CD4-positive, alpha-beta T cell (primary cell): ENCODE data around the gene PLXNA2. TPM values are rescaled to one million over a fixed set of nuclear protein-coding genes. Genes with fewer than 3 reads are reported as not detected.

Source experiments
- ATAC-seq: fragments of 200-7000 bp; cut with Tn5 transposase; one replicate; pipeline ENCODE4 v1.10.0; 2022; ENCODE audit warnings: mild to moderate bottlenecking; ENCODE audit not compliant: poor library complexity
- CTCF ChIA-PET: fragments of 350-600 bp; sonication (Branson Sonifier 250); formaldehyde crosslinking; loops from one replicate; lab custom pipeline; 2021; ENCODE audit warnings: antibody characterized with exemption, inconsistent platforms; lab: Charles Lee
- POLR2A ChIA-PET: fragments of 350-600 bp; sonication (Branson Sonifier 250); formaldehyde crosslinking; loops from one replicate; lab custom pipeline; 2021; ENCODE audit warnings: antibody characterized with exemption, inconsistent platforms; lab: Charles Lee
- DNase-seq, 14 experiments: peaks; one replicate each; pipeline ENCODE4 v3.0.0-alpha.2; 2013 to 2020; ENCODE audit warnings: mixed read lengths in 2 of 14
- H3K27ac ChIP-seq, 2 donors: one replicate each; pipeline versions ENCODE4 v1.5.1 to v1.7.0; 2013; ENCODE audit warnings: low read length in 2 of 2, low read depth in 1 of 2, mild to moderate bottlenecking in 1 of 2
- H3K27me3 ChIP-seq, 2 experiments: 1 replicate in 1 of 2; 2 replicates in 1 of 2; pipeline versions ENCODE4 v1.6.1 to v1.7.0; 2013; ENCODE audit warnings: low read length in 2 of 2, control low read depth in 1 of 2, mild to moderate bottlenecking in 1 of 2, moderate library complexity in 1 of 2; ENCODE audit not compliant: insufficient read depth in 2 of 2, control insufficient read depth in 1 of 2
- H3K36me3 ChIP-seq: one replicate; pipeline ENCODE4 v1.6.1; 2013; ENCODE audit warnings: low read length, control low read depth; ENCODE audit not compliant: insufficient read depth
- H3K4me1 ChIP-seq: one replicate; pipeline ENCODE4 v1.6.1; 2013; ENCODE audit warnings: low read length, control low read depth; ENCODE audit not compliant: insufficient read depth
- H3K4me3 ChIP-seq: one replicate; pipeline ENCODE4 v1.5.1; 2013; ENCODE audit warnings: mild to moderate bottlenecking, low read length, moderate library complexity
- H3K9me3 ChIP-seq, 2 experiments: 1 replicate in 1 of 2; 2 replicates in 1 of 2; pipeline versions ENCODE4 v1.6.1 to v1.7.0; 2013; ENCODE audit warnings: low read length in 2 of 2, mild to moderate bottlenecking in 2 of 2, control low read depth in 1 of 2, moderate library complexity in 1 of 2; ENCODE audit not compliant: control insufficient read depth in 1 of 2, insufficient read depth in 1 of 2
- H3K27ac Mint-ChIP-seq: one replicate; pipeline ENCODE4 v1.8.0; 2020; ENCODE audit warnings: mixed read lengths
- H3K27me3 Mint-ChIP-seq: one replicate; pipeline ENCODE4 v1.8.0; 2021; ENCODE audit warnings: mixed read lengths
- H3K36me3 Mint-ChIP-seq: one replicate; pipeline ENCODE4 v1.8.0; 2021; ENCODE audit warnings: low read depth, mixed read lengths
- H3K4me1 Mint-ChIP-seq: one replicate; pipeline ENCODE4 v1.8.0; 2021; ENCODE audit warnings: low read depth, mixed read lengths
- H3K4me3 Mint-ChIP-seq: one replicate; pipeline ENCODE4 v1.8.0; 2020; ENCODE audit warnings: mild to moderate bottlenecking, mixed read lengths
- H3K9me3 Mint-ChIP-seq: one replicate; pipeline ENCODE4 v1.8.0; 2020; ENCODE audit warnings: mixed read lengths
- intact Hi-C, 2 experiments: fragments of 100-400 bp; cut with DNase I in 1 of 2; cut with micrococcal nuclease in 1 of 2; formaldehyde crosslinking; loops; one replicate each; pipeline versions ENCODE4 v1.15.1 to v1.9.0; 2023 to 2025; cut with DNase I, micrococcal nuclease
- total RNA-seq, 174 experiments: library from RNA in 2 of 174; stranded (reverse) in 2 of 174; gene quantifications; one replicate each; pipeline ENCODE4 v1.2.3 and lab custom pipeline; 2021 to 2026
- TF ChIP-seq, protein P1 (sequence below): fragments of 200-600 bp; IDR thresholded peaks from one replicate; pipeline ENCODE4 v1.8.0; 2022; ENCODE audit warnings: antibody characterized with exemption, mild to moderate bottlenecking

PLXNA2 gene
- total RNA-seq, 2 experiments from 2014 or later, result 0.75 to 0.77 TPM

DNA sequence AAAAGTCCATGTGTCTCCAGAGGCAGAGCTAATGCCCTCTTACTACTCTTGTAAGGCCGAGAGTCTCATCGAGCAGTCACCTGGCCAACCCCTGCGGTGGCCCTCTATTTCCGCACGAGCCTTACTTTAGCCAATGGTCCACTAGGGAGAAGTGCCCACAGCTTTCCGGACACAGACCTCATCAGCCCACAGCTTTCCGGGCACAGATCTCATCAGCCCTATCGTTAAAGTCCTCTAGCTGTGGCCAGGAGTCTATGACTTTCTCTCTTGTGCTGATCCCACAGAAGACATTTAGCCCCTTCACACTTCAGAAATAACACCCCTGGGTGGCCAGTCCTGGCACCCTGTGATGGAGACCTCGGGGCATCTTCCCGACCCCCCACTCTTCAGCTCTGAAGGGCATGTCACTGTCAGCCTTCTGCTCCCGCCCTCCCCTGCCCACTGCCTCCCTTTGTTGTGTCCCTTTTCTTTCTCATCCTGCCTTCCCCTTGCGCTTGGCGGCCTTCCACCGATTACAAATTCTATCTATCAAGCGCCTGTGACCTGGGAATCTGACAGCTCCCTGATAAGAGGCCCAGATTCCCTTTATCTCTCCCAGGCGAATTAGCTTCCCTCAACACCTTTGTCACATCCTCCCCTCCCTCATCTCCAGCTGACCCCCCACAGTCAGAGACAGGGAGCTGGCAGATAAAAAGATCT is 161.0 kb downstream of the PLXNA2 start:
- Histone ChIP-seq H3K27me3 (no peaks in the 10 kb centered on the region), H3K4me1 (peaks cover 12% of the 10 kb centered on the region), H3K36me3 (no peaks in the 10 kb centered on the region), H3K4me3 (no peak overlapping the region), H3K9me3 (no peaks in the 10 kb centered on the region), H3K27ac (no peak overlapping the region)
- Mint-ChIP-seq H3K27ac (no peak overlapping the region), H3K4me1 (peaks cover 29% of the 10 kb centered on the region), H3K9me3 (no peaks in the 10 kb centered on the region), H3K36me3 (peaks cover 4% of the 10 kb centered on the region), H3K4me3 (no peak overlapping the region), H3K27me3 (no peaks in the 10 kb centered on the region)
- intact Hi-C loops, result no loop called here
- TF ChIP-seq, protein P1, sequence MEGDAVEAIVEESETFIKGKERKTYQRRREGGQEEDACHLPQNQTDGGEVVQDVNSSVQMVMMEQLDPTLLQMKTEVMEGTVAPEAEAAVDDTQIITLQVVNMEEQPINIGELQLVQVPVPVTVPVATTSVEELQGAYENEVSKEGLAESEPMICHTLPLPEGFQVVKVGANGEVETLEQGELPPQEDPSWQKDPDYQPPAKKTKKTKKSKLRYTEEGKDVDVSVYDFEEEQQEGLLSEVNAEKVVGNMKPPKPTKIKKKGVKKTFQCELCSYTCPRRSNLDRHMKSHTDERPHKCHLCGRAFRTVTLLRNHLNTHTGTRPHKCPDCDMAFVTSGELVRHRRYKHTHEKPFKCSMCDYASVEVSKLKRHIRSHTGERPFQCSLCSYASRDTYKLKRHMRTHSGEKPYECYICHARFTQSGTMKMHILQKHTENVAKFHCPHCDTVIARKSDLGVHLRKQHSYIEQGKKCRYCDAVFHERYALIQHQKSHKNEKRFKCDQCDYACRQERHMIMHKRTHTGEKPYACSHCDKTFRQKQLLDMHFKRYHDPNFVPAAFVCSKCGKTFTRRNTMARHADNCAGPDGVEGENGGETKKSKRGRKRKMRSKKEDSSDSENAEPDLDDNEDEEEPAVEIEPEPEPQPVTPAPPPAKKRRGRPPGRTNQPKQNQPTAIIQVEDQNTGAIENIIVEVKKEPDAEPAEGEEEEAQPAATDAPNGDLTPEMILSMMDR, result no peak
- DNase-seq (no peak), ATAC-seq (no peak)
- ChIA-PET POLR2A (no interaction called here), CTCF (no interaction called here)

DNA sequence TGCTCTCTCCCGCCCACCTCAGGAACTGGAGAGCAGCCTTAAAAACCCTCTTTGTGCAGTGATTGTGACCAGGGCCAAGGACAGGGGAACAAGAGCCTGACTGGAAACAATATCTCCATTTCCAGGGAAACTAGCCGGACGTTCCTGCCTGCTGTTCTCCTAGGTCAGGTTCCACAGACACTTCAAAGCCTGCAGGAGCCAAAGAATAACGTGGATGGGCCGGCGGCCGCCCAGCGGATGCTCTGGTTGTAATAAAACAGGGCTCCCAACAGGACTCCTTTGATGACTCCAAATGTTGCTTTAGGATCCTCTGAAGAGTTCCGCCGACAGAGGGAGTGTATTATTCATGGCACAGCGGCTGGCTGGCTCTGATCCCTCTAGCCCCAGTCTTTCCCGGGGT is 162.2 kb downstream of the PLXNA2 start:
- H3K4me1 Mint-ChIP-seq, result peaks cover 17% of the 10 kb centered on the region
- H3K9me3 Mint-ChIP-seq, result no peaks in the 10 kb centered on the region
- ATAC-seq (no peak), DNase-seq (no peak)
- CTCF ChIA-PET, result no interaction called here
- H3K27ac ChIP-seq, result no peak overlapping the region
- no peaks in the 10 kb centered on the region for H3K27me3 ChIP-seq
- no peaks in the 10 kb centered on the region for H3K36me3 ChIP-seq
- intact Hi-C loops, result no loop called here
- H3K4me1 ChIP-seq, result peaks cover 12% of the 10 kb centered on the region
- H3K27me3 Mint-ChIP-seq, result no peaks in the 10 kb centered on the region
- H3K4me3 Mint-ChIP-seq, result no peak overlapping the region
- H3K27ac Mint-ChIP-seq, result no peak overlapping the region
- H3K36me3 Mint-ChIP-seq, result peaks cover 4% of the 10 kb centered on the region
- TF ChIP-seq, protein P1, result no peak
- no peaks in the 10 kb centered on the region for H3K9me3 ChIP-seq
- H3K4me3 ChIP-seq, result no peak overlapping the region
- POLR2A ChIA-PET, result no interaction called here

DNA sequence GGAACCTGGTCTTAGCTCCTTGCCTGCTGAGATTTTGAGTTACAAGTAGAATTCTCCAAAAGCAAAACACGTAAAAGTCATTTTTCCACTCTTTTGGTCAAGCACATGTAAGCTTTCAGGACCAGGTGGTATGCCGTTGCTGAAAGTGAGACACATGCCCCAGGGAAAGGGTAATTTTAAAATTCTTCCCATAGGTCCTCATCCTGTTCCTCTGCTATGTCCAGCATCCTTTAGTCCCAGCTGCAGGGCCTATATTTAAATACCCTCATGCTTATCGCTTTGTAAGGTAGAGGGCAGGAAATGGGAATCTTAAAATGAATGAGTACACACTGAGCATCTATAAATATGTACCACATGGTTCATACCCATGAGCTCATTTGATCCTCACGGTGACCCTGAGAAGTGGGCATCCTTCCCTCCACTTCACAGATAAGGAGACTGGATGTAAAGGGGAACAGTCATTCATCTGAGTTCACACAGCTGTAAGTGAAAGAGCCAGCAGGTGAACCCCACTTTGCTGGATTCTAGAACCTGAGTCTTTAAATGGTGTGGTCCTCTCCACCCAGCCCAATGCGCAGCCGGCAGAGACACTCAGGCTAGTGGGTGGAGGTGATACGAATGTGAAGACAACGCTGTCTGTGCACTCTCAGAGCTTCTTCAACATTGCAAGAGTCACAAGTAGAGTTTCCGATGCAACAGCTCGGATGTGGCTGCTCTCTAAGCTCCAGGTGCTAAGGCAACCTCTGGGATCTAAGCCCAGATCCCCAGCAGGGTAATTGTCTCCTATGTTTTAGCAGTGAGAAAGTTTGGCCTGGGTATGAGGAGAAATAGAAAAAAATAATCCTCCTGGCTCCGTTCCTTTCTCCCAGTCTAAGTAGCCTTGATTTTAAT is 163.5 kb downstream of the PLXNA2 start:
- POLR2A ChIA-PET, result no interaction called here
- Mint-ChIP-seq H3K4me3 (no peak overlapping the region), H3K36me3 (no peaks in the 10 kb centered on the region), H3K4me1 (peaks cover 4% of the 10 kb centered on the region), H3K27me3 (no peaks in the 10 kb centered on the region), H3K9me3 (no peaks in the 10 kb centered on the region), H3K27ac (no peak overlapping the region)
- TF ChIP-seq, protein P1, result no peak
- no peaks in the 10 kb centered on the region for H3K9me3 ChIP-seq
- H3K27ac ChIP-seq, result no peak overlapping the region
- no peak for DNase-seq
- H3K4me1 ChIP-seq, result peaks cover 3% of the 10 kb centered on the region
- CTCF ChIA-PET, result interaction anchor here (0.7 kb wide), 1 partner anchor 59 kb away, joined by 3 read pairs; no protein-coding TSS in a partner anchor
- no peak for ATAC-seq
- H3K27me3 ChIP-seq, result no peaks in the 10 kb centered on the region
- no peaks in the 10 kb centered on the region for H3K36me3 ChIP-seq
- intact Hi-C loops, result no loop called here
- no peak overlapping the region for H3K4me3 ChIP-seq
